Testis (tissue), 2 donors: Measurements from ENCODE around the gene DST.

Source experiments
- CTCF ChIP-seq, 3 experiments: fragments of 450-650 bp in 2 of 3; fragments of 200-600 bp in 1 of 3; sonication (generic) in 1 of 3; IDR thresholded peaks; one replicate each; pipeline ENCODE4 v1.5.1; 2016 to 2019; ENCODE audit warnings: antibody characterized with exemption in 3 of 3, mild to moderate bottlenecking in 2 of 3, moderate library complexity in 1 of 3
- POLR2A ChIP-seq: fragments of 450-650 bp; IDR thresholded peaks from one replicate; pipeline ENCODE4 v1.6.1; 2017; ENCODE audit warnings: antibody characterized with exemption, mild to moderate bottlenecking, moderate library complexity

GRCh38 chr6:56625356-56625755 is 17.3 kb downstream of the DST start:
- TF ChIP-seq POLR2A, result no peak
- TF ChIP-seq CTCF (IDR thresholded peaks at IDR 0.05), result no peak
